Activated CD4-positive, alpha-beta T cell treated with anti-CD3 and anti-CD28 coated beads for 4 hours (primary cell): ENCODE measurements around the gene RPS6KA4.
"Not testable (repeated sequence)": the region's sequence is repeated elsewhere in the genome, so short reads cannot be mapped to it uniquely, and the experiment has no call there.

Experiments
- DNase-seq, 2 donors: peaks; one replicate each; pipeline ENCODE4 v3.0.0-alpha.2; 2020

RPS6KA4 gene

GRCh38 chr11:64358907-64359711, at the start of gene RPS6KA4:
Gene RPS6KA4 (plus strand): TSS chr11:64359162. CDS start chr11:64359236, 74 bp downstream.
- peak; percentile 41 to 44 for DNase-seq

GRCh38 chr11:64312947-64313346, 46.0 kb upstream of the RPS6KA4 start:
- no peak for DNase-seq

GRCh38 chr11:64313491-64314145, 45.3 kb upstream of the RPS6KA4 start:
- DNase-seq: no peak

GRCh38 chr11:64314146-64314804, 44.7 kb upstream of the RPS6KA4 start:
- no peak for DNase-seq

GRCh38 chr11:64314805-64315561, 44.0 kb upstream of the RPS6KA4 start:
- DNase-seq: no peak

GRCh38 chr11:64315667-64316526, 43.1 kb upstream of the RPS6KA4 start:
- DNase-seq: not testable (repeated sequence)

GRCh38 chr11:64316672-64317324, 42.2 kb upstream of the RPS6KA4 start:
- DNase-seq: peak in 1 of 2 donors; percentile 28

- peak; percentile 92 to 96 for DNase-seq
These were observed 41.5 kb upstream of the RPS6KA4 start, which contains the start of gene TRMT112 for GRCh38 chr11:64317325-64317960. Gene TRMT112 (minus strand): TSS chr11:64317559. CDS start chr11:64317526, 33 bp downstream.

GRCh38 chr11:64317961-64318765, 40.8 kb upstream of the RPS6KA4 start, which contains the start of gene PRDX5:
Gene PRDX5 (plus strand): TSS chr11:64318121. CDS start chr11:64318216, 95 bp downstream.
- peak; percentile 89 to 94 for DNase-seq

GRCh38 chr11:64318766-64319761, 39.9 kb upstream of the RPS6KA4 start:
- DNase-seq: no peak

GRCh38 chr11:64320556-64320955, 38.4 kb upstream of the RPS6KA4 start:
- no peak for DNase-seq

GRCh38 chr11:64321026-64321425, 37.9 kb upstream of the RPS6KA4 start:
- DNase-seq: no peak

- DNase-seq: no peak
These were observed 37.4 kb upstream of the RPS6KA4 start for GRCh38 chr11:64321533-64321932.

GRCh38 chr11:64322925-64323260, 36.1 kb upstream of the RPS6KA4 start:
- no peak for DNase-seq

- no peak for DNase-seq
These were observed 35.6 kb upstream of the RPS6KA4 start for GRCh38 chr11:64323373-64323772.

- DNase-seq: not testable (repeated sequence)
These were observed 35.0 kb upstream of the RPS6KA4 start for GRCh38 chr11:64323984-64324383.

- no peak for DNase-seq
These were observed 34.1 kb upstream of the RPS6KA4 start for GRCh38 chr11:64324692-64325469.

- no peak for DNase-seq
These were observed 31.6 kb upstream of the RPS6KA4 start for GRCh38 chr11:64327375-64327774.
